HS-27A (cell line): ENCODE measurements around the gene GPC5.
A peak's percentile ranks its signal among the peaks of the same experiment; 100 is the strongest.
"Not testable (repeated sequence)": the region's sequence is repeated elsewhere in the genome, so short reads cannot be mapped to it uniquely, and the experiment has no call there.

ENCODE experiments used
- DNase-seq: peaks from one replicate; pipeline ENCODE4 v3.0.0-alpha.2; 2012; ENCODE audit warnings: low read depth, missing footprints

GPC5 gene

DNA sequence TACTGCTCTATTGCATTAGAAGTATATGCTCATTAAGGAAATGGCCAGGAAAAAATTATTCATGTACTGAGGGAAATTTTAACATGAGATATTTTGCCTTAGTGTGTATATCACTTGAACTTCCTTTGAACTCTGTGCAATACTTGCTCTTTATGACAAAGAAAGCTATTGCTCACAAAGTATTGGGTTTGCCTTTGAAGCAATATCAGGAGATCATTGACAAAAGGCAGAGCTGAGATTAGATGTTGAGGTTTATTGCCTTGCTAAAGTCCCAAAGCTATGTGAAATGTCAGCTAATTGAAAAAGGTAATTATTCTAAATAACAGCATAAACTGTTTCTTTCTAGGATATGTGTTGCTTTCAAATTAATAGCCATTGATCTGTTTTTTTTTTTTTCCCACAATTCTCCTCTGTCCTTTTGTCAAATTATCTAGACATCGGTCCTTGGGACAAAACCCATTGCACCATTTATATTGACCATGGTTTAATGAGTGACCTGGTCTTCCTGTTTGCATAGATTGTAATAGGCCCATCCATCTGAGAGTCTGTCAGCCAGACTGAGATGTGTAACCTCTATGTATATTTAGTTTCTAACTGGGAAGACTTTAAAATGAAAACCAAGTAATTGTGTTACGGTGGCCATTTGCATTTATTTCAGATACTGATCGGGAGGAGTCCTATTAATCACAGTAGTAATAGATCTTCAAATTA is 1075.5 kb downstream of the GPC5 start:
- DNase-seq, result no peak

DNA sequence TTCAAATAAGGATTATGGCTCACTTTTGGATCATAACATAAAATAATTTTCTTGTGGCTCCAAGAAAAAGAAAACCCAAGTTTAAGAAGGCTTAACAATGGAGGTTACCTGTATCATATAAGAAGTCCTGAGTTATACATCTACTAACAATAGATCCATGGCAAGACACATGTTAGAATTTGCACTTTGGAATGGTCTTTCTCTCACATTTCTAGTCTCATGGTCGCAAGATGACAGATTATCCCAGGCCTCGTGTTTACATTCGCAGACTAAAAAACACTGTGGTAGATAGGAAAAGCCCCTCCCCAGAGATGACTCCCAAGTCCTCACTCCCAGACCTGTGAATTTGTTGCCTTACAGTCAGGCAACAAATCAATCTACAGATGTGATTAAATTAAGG is 1082.0 kb downstream of the GPC5 start:
- no peak for DNase-seq

DNA sequence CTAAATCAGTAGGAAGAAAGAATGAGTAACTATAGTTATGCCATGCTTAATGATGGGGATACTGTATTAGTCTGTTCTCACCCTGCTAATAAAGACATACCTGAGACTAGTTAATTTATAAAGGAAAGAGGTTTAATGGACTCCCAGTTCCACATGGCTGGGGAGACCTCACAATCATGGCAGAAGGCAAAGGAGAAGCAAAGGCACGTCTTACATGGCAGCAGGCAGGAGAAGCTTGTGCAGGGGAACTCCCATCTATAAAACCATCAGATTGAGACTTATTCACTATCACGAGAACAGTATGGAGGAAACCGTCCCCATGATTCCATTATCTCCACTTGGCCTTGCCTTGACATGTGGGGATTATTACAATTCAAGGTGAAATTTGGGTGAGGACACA is 1084.4 kb downstream of the GPC5 start:
- DNase-seq, result not testable (repeated sequence)

- DNase-seq, result no peak
Observed at GRCh38 chr13:92483894-92484293, 1085.5 kb downstream of the GPC5 start.

DNA sequence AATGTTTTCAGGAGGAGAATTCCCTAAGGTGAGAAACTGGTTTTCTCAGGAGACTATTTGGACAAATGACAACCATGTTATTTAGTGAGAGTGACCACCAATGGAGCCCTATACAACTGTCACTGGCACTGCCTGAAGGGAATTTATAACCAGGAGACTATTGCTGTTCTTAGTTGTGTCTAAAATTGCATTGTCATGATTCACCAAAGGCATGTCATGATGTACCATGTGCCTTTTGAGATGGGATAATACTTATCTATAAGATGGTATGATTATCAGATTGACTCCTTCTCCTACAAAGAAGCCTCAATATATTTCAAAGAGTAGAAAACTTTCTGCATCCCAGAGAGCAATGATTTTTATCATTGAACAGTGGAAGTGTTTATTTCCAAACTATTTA is 1088.8 kb downstream of the GPC5 start:
- no peak for DNase-seq

GRCh38 chr13:92488249-92488852 is 1089.9 kb downstream of the GPC5 start:
- DNase-seq, result no peak

DNA sequence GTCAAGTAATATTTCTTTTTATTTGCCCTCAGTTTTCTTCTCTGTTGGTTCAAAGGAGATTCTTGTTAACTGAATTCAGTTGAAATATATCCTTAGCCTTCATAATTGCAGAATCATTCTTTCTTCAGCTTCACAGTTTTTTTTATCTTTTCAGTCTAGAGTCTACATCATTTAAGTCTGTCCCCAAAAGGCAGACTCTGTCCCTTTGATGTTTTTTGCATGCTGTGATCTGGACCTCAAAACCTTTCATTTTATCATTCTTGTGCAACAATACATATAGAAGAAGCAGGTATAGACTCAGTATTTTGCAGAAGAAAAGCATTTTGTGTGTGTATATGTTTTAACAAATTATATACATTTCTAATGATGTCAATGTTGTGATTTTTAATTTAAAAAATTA is 1093.4 kb downstream of the GPC5 start:
- DNase-seq, result no peak

DNA sequence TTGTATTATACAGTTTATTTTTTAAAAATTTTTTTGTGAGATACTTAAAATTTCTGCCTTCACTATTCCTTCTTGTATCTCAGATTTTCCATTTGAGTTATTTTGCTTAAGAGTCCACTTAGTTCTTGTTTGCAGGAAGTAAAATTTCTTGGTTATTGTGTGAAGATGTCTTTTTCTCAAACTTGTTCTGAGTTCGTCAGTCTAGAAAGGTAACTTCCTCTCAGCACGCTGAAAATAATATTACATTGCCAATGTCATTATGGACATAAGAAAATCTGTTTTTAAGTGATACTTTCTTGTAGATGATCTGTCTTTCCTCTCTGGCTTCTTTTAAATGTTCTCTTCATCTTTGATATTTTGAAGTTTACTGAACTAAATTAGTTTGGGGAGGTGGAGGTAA is 1096.5 kb downstream of the GPC5 start:
- no peak for DNase-seq

DNA sequence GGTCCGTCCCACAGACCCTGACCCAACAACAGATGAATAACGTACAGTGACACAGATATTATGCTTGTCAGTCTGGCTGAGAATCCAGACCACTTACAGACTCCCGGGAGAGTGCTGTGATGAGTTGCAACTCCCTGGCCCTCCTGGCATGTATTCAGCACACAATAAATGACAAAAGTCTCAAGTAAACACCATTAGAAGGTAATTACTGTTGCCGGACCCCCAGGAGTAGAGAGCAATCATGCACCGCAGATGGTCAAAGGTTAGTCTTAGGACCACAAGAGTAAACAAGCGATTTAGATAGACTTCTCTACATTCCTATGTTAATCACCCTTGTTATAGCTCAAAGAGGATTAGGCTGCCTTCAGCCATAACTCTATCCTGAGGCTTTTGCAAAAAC is 1101.8 kb downstream of the GPC5 start:
- no peak for DNase-seq

- peak; percentile 14 for DNase-seq
Observed at GRCh38 chr13:92510416-92510815, 1112.0 kb downstream of the GPC5 start.

- no peak for DNase-seq
Observed at GRCh38 chr13:92512852-92513251, 1114.4 kb downstream of the GPC5 start.

DNA sequence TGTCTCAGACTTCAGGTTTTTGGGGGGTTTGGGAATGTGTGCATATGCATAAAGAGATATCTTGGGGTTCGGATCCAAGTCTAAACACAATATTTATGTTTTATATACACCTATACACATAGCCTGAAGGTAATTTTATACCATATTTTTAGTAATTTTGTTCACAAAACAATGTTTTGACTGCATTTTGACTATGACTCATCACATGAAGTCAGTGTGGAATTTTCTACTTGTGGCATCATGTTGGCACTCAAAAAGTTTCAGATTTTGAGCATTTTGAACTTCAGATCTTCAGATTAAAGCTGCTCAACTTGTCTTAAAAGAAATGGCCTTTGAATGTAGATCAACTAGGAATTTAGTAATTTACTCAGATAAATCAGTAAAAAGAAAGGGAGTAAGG is 1115.3 kb downstream of the GPC5 start:
- no peak for DNase-seq

DNA sequence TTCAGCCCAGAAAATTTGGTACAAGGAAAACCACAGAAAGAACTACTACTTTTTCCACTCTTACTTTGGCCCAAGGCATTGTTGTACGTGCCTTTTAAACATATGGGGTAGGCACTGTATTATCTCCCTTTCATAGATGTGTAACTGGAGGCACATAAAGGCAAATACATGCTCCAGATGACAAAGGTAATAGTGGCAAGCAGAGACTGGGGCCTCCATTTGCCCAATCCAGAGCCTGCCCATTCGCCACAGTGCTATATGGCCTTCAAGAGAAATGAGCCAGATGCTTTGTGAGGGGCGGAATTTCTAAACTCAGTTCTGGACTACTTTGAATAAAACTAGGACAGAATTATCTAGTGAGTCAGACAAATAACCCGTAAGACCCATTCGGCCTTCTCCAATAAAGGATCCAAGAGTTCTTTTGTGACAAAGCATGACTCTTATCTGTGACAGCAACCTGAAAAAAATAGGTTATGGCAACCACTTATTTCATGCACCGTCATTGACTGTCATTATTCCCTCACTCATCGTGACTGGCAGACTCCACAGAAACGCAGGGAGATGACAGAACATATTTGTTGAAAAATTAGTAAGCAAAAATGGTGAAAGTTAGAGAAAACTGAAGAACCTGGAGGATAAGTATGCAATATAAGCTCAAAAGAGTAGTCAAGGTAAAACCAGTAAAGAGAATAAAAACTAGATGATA is 1116.2 kb downstream of the GPC5 start:
- no peak for DNase-seq

GRCh38 chr13:92516878-92517277 is 1118.5 kb downstream of the GPC5 start:
- not testable (repeated sequence) for DNase-seq

DNA sequence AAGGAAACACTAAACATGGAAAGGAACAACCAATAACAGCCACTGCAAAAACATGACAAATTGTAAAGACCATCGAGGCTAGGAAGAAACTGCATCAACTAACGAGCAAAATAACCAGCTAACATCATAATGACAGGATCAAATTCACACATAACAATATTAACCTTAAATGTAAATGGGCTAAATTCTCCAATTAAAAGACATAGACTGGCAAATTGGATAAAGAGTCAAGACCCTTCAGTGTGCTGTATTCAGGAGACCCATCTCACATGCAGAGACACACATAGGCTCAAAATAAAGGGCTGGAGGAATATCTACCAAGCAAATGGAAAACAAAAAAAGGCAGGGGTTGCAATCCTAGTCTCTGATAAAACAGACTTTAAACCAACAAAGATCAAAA is 1120.2 kb downstream of the GPC5 start:
- not testable (repeated sequence) for DNase-seq

- DNase-seq, result no peak
Observed at GRCh38 chr13:92530364-92530763, 1131.9 kb downstream of the GPC5 start.

DNA sequence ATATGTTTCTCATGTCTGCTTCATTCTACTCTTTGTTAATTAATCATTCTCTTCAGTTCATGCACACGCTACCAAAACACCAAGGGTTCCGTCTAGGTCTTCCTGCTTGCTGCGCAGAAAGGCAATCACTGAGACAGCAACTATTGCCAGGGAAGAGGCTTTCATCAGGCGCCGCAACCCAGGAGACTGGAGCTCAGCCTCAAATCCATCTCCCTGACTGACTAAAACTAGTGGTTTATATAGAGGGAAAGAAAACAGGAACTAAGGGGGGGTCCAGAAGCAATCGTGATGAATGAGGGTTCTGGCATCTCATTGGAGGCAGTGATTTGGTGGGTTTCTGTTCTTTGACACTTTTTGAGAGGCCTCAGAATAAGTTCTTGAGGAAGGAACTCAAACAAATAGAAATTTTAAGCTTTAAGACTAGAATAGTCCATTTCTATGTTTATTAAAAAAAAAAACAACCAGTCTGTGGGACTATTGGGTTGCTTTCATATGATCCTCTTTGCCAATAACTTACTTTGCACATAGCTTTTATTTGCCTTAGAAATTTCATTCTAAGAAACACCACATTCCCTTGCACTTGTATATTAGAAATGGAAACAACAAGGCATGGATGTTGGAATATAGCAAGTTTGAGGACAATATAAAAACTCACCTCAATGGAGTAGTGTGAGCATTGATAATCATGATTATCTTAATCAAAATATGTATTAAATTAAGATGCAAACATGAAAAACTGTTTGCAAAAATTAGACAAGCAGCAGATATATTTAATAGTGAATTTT is 1137.0 kb downstream of the GPC5 start:
- DNase-seq, result no peak

DNA sequence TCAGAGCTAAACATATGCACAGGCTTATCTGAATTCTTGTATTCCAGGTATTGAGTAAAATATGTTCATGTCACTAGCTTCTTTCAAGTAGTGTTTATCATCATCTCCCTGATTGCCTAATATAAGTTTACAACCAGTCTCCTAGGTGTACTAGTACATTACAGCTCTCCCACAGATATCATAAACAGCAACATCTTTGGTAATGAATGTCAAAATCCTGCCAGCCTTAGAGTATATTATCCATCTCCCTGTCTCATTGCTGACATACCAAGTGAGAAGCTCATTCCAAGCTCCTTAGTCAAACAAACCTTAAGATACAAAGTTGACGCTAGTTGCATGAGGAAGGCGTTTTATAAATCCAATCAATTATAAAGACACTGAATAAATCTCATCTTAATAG is 1139.0 kb downstream of the GPC5 start:
- no peak for DNase-seq

- no peak for DNase-seq
Observed at GRCh38 chr13:92538164-92538563, 1139.7 kb downstream of the GPC5 start.

DNA sequence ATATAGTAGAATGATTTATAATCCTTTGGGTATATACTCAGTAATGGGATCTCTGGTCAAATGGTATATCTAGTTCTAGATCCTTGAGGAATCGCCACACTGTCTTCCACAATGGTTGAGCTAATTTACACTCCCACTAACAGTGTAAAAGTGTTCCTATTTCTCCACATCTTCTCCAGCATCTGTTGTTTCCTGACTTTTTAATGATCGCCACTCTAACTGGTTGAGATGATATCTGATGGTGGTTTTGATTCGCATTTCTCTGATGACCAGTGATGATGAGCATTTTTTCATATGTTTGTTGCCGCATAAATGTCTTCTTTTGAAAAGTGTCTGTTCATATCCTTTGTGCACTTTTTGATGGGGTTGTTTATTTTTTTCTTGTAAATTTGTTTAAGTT is 1140.7 kb downstream of the GPC5 start:
- DNase-seq, result not testable (repeated sequence)

- DNase-seq, result no peak
Observed at GRCh38 chr13:92547266-92547665, 1148.8 kb downstream of the GPC5 start.

DNA sequence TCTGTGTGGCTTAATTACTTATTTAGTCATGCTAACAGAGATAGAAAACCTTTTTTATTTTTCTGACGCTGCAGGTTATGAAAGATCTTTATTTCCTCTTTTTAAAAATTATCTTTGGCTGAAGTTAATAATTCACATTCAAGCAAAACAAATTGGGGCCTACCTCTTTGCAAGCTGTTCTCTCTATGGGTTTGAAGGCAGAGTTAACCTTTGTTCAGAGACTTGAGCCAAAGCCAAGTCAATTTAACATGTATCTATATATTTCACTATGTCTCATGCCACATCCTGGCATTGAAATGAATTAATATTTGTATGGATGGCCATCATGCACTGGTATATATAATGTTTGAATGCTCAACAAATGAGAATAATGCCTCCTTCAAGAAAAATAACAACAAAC is 1150.9 kb downstream of the GPC5 start:
- DNase-seq, result no peak
